GM18867 (cell line): Measurements from ENCODE around the gene CABP1.
A peak's percentile ranks its signal among the peaks of the same experiment; 100 is the strongest.

ENCODE experiments used
- ATAC-seq: cut with Tn5 transposase; IDR thresholded peaks from one replicate; pipeline ENCODE4 v1.9.1; 2021; ENCODE audit warnings: mild to moderate bottlenecking, moderate library complexity; ENCODE audit not compliant: unreplicated experiment

The CABP1 gene

GRCh38 chr12:120630104-120630892 lies 10.1 kb upstream of the CABP1 start:
- no peak for ATAC-seq

GRCh38 chr12:120631097-120631496 lies 9.3 kb upstream of the CABP1 start:
- ATAC-seq, result no peak

- peak; percentile 37 for ATAC-seq
These were observed 721 bp downstream of the CABP1 start for GRCh38 chr12:120640861-120641833.

- ATAC-seq, result no peak
These were observed 1.7 kb downstream of the CABP1 start for GRCh38 chr12:120642121-120642520.

GRCh38 chr12:120642826-120643225 lies 2.4 kb downstream of the CABP1 start:
- ATAC-seq, result no peak

GRCh38 chr12:120643574-120643973 lies 3.1 kb downstream of the CABP1 start:
- no peak for ATAC-seq

GRCh38 chr12:120646044-120646443 lies 5.6 kb downstream of the CABP1 start:
- ATAC-seq, result no peak

GRCh38 chr12:120647375-120647755 lies 6.9 kb downstream of the CABP1 start:
- no peak for ATAC-seq

- ATAC-seq, result no peak
These were observed 9.2 kb downstream of the CABP1 start for GRCh38 chr12:120649442-120650232.

GRCh38 chr12:120650233-120650690 lies 9.8 kb downstream of the CABP1 start:
- no peak for ATAC-seq

- no peak for ATAC-seq
These were observed 11.4 kb downstream of the CABP1 start for GRCh38 chr12:120651821-120652220.

- no peak for ATAC-seq
These were observed 12.4 kb downstream of the CABP1 start for GRCh38 chr12:120652656-120653435.

- ATAC-seq, result no peak
These were observed 13.2 kb downstream of the CABP1 start for GRCh38 chr12:120653611-120654010.

- ATAC-seq, result no peak
These were observed 14.2 kb downstream of the CABP1 start for GRCh38 chr12:120654656-120655055.

- no peak for ATAC-seq
These were observed 15.6 kb downstream of the CABP1 start for GRCh38 chr12:120656008-120656407.

GRCh38 chr12:120658286-120659150 lies 18.1 kb downstream of the CABP1 start:
- ATAC-seq, result no peak

GRCh38 chr12:120659151-120659525 lies 18.7 kb downstream of the CABP1 start:
- no peak for ATAC-seq

GRCh38 chr12:120661432-120661831 lies 21.0 kb downstream of the CABP1 start:
- no peak for ATAC-seq

- ATAC-seq, result peak; percentile 69
These were observed 22.5 kb downstream of the CABP1 start for GRCh38 chr12:120662879-120663278.
